A549 (cell line): ENCODE results near the gene WRNIP1. TPM values are rescaled to one million over a fixed set of nuclear protein-coding genes. Genes with fewer than 3 reads are reported as not detected.

Experiments
- ATAC-seq, 2 experiments: fragments of 200-7000 bp in 1 of 2; fragments of >200 bp in 1 of 2; cut with Nextera tagmentation in 1 of 2; cut with Tn5 transposase in 1 of 2; 3 replicates each; pipeline versions ENCODE4 v1.8.0 to v1.9.1; 2018 to 2020; ENCODE audit warnings: mild to moderate bottlenecking in 1 of 2, moderate library complexity in 1 of 2
- CTCF ChIA-PET: fragments of 300-600 bp; sonication (Branson Sonifier 250); formaldehyde crosslinking; extraction: SDS; loops from one replicate; lab custom pipeline; 2021; ENCODE audit warnings: antibody characterized with exemption, inconsistent platforms; lab: Yijun Ruan, JAX
- POLR2A ChIA-PET: fragments of 350-600 bp; formaldehyde crosslinking; extraction: SDS; loops from one replicate; lab custom pipeline; 2021; ENCODE audit warnings: antibody characterized with exemption, inconsistent platforms; lab: Yijun Ruan, JAX
- DNase-seq, 2 experiments: peaks; one replicate each; pipeline versions ENCODE4 v3.0.0 to v3.0.0-alpha.2; 2011 to 2016; ENCODE audit warnings: low read depth in 1 of 2, low spot score in 1 of 2
- FAIRE-seq: peaks from 2 replicates; lab custom pipeline; 2011; peaks lifted over from hg19 to GRCh38; lab: Jason Lieb, UNC
- H3K27ac ChIP-seq, 2 experiments: fragments of >200 bp; sonication (Bioruptor Twin); formaldehyde crosslinking; 3 replicates each; pipeline ENCODE4 v1.5.1; 2016 to 2017
- H3K4me1 ChIP-seq: fragments of >200 bp; sonication (Bioruptor Twin); formaldehyde crosslinking; 3 replicates; pipeline ENCODE4 v1.6.1; 2016
- H3K4me2 ChIP-seq: fragments of >200 bp; sonication (Bioruptor Twin); formaldehyde crosslinking; 3 replicates; pipeline ENCODE4 v1.6.1; 2016
- H3K4me3 ChIP-seq: fragments of >200 bp; sonication (Bioruptor Twin); formaldehyde crosslinking; 3 replicates; pipeline ENCODE4 v1.5.1; 2016
- H3K9me3 ChIP-seq: fragments of >200 bp; sonication (Bioruptor Twin); formaldehyde crosslinking; 3 replicates; pipeline ENCODE4 v1.6.1; 2016
- CEBPB ChIP-seq, 2 experiments: fragments of >200 bp in 1 of 2; sonication (Bioruptor Twin) in 1 of 2; formaldehyde crosslinking in 1 of 2; IDR thresholded peaks; 2 replicates each; pipeline ENCODE4 v1.6.1; 2012 to 2016
- CHD2 ChIP-seq: fragments of 150-350 bp; IDR thresholded peaks from 2 replicates; pipeline ENCODE4 v1.6.1; 2014; ENCODE audit warnings: low read length; ENCODE audit not compliant: partially characterized antibody
- CHD4 ChIP-seq: fragments of 200-600 bp; sonication (generic); IDR thresholded peaks from 2 replicates; pipeline ENCODE4 v1.6.1; 2016; ENCODE audit warnings: antibody characterized with exemption, mild to moderate bottlenecking, borderline replicate concordance
- EHMT2 ChIP-seq: fragments of 200-600 bp; sonication (generic); IDR thresholded peaks from 2 replicates; pipeline ENCODE4 v1.6.1; 2016; ENCODE audit warnings: antibody characterized with exemption, low read depth, mild to moderate bottlenecking, moderate library complexity
- FOSB ChIP-seq: fragments of 250-450 bp; sonication (Bioruptor Pico); IDR thresholded peaks from 2 replicates; pipeline ENCODE4 v1.5.0; 2020; ENCODE audit warnings: mild to moderate bottlenecking, moderate library complexity
- FOSL2 ChIP-seq, 2 experiments: fragments of 450-650 bp in 1 of 2; fragments of >200 bp in 1 of 2; sonication (Bioruptor Twin) in 1 of 2; formaldehyde crosslinking; IDR thresholded peaks; 2 replicates each; pipeline versions ENCODE4 v1.5.0 to v1.6.1; 2016 to 2020; ENCODE audit warnings: mild to moderate bottlenecking in 1 of 2, moderate library complexity in 1 of 2
- HDAC2 ChIP-seq: fragments of 200-600 bp; sonication (generic); IDR thresholded peaks from 2 replicates; pipeline ENCODE4 v1.6.1; 2016
- HOXA7 ChIP-seq: fragments of 250-450 bp; sonication (Bioruptor Pico); IDR thresholded peaks from 2 replicates; pipeline ENCODE4 v1.5.0; 2020; ENCODE audit warnings: mild to moderate bottlenecking, moderate library complexity
- HOXB5 ChIP-seq: fragments of 250-450 bp; sonication (Bioruptor Pico); IDR thresholded peaks from 2 replicates; pipeline ENCODE4 v1.5.0; 2020; ENCODE audit warnings: mild to moderate bottlenecking, moderate library complexity
- JUN ChIP-seq, 2 experiments: fragments of >200 bp; sonication (Bioruptor Twin); formaldehyde crosslinking; IDR thresholded peaks; 2 replicates in 1 of 2; 3 replicates in 1 of 2; pipeline ENCODE4 v1.6.1; 2016 to 2017
- JUNB ChIP-seq: fragments of >200 bp; sonication (Bioruptor Twin); formaldehyde crosslinking; IDR thresholded peaks from 2 replicates; pipeline ENCODE4 v1.6.1; 2016
- KDM1A ChIP-seq: fragments of 200-600 bp; sonication (generic); IDR thresholded peaks from 2 replicates; pipeline ENCODE4 v1.6.1; 2016; ENCODE audit warnings: low read depth, mild to moderate bottlenecking
- MAFK ChIP-seq: fragments of 450-650 bp; IDR thresholded peaks from 2 replicates; pipeline ENCODE4 v1.6.1; 2014; ENCODE audit not compliant: partially characterized antibody
- MYC ChIP-seq: IDR thresholded peaks from 2 replicates; pipeline ENCODE4 v1.6.1; 2012; ENCODE audit warnings: mild to moderate bottlenecking, inconsistent platforms, low read length, improper control_type of control experiment, borderline replicate concordance
- NPAS2 ChIP-seq: fragments of 250-450 bp; sonication (Bioruptor Pico); IDR thresholded peaks from 2 replicates; pipeline ENCODE4 v1.8.0; 2022; ENCODE audit warnings: mild to moderate bottlenecking, moderate library complexity, borderline replicate concordance
- NR3C1 ChIP-seq: fragments of >200 bp; sonication (Bioruptor Twin); formaldehyde crosslinking; IDR thresholded peaks from 3 replicates; pipeline ENCODE4 v1.6.1; 2017
- PHF8 ChIP-seq: fragments of 200-600 bp; sonication (generic); IDR thresholded peaks from 2 replicates; pipeline ENCODE4 v1.6.1; 2016; ENCODE audit warnings: low read depth, mild to moderate bottlenecking, antibody characterized with exemption, moderate library complexity, borderline replicate concordance
- POLR2A ChIP-seq: IDR thresholded peaks from 2 replicates; pipeline ENCODE4 v1.6.1; 2012; ENCODE audit warnings: mild to moderate bottlenecking, low read length
- RAD21 ChIP-seq, 2 experiments: fragments of >200 bp in 1 of 2; sonication (Bioruptor Twin) in 1 of 2; formaldehyde crosslinking in 1 of 2; IDR thresholded peaks in 1 of 2; conservative IDR thresholded peaks in 1 of 2; 2 replicates in 1 of 2; 3 replicates in 1 of 2; pipeline ENCODE4 v1.6.1; 2012 to 2018; ENCODE audit warnings: inconsistent platforms in 1 of 2
- RFX5 ChIP-seq: fragments of 450-650 bp; IDR thresholded peaks from 2 replicates; pipeline ENCODE4 v1.7.1; 2014; ENCODE audit warnings: antibody characterized with exemption, mild to moderate bottlenecking, moderate library complexity
- SREBF2 ChIP-seq: fragments of 450-650 bp; IDR thresholded peaks from 2 replicates; pipeline ENCODE4 v1.6.1; 2014; ENCODE audit warnings: mild to moderate bottlenecking, moderate library complexity
- TFCP2L1 ChIP-seq: fragments of 250-450 bp; sonication (Bioruptor Pico); IDR thresholded peaks from 2 replicates; pipeline ENCODE4 v1.5.0; 2021; ENCODE audit warnings: mild to moderate bottlenecking
- ZSCAN20 ChIP-seq: fragments of 250-450 bp; sonication (Bioruptor Pico); IDR thresholded peaks from 2 replicates; pipeline ENCODE4 v1.8.0; 2022; ENCODE audit warnings: mild to moderate bottlenecking, moderate library complexity
- WGBS: methylation state at CpG from one replicate; pipeline ENCODE4 v1.1.6; 2017; ENCODE audit errors: missing lambda C conversion rate; 5-methylcytosine and 5-hydroxymethylcytosine counted together
- polyA plus RNA-seq, 4 experiments: library from polyadenylated mRNA; depleted of rRNA in 3 of 4; stranded (reverse); fragments of >200 nt; fragmentation: RNase III in 1 of 4; extraction: RNeasy Plus Mini Kit Qiagen cat#74134 plus additional on column Dnase treatment in 1 of 4; gene quantifications; 2 replicates in 3 of 4; 3 replicates in 1 of 4; pipeline ENCODE4 v1.2.3, GENCODE V29; 2011 to 2017
- TF ChIP-seq, protein P1 (sequence below): fragments of 200-600 bp; sonication (generic); IDR thresholded peaks from 2 replicates; pipeline ENCODE4 v1.6.1; 2016; ENCODE audit warnings: antibody characterized with exemption, mild to moderate bottlenecking, moderate library complexity

Gene WRNIP1
- polyA plus RNA-seq, 2 of the 4 experiments (the other 2 are of a cell fraction), result 27.7 to 32.2 TPM

DNA sequence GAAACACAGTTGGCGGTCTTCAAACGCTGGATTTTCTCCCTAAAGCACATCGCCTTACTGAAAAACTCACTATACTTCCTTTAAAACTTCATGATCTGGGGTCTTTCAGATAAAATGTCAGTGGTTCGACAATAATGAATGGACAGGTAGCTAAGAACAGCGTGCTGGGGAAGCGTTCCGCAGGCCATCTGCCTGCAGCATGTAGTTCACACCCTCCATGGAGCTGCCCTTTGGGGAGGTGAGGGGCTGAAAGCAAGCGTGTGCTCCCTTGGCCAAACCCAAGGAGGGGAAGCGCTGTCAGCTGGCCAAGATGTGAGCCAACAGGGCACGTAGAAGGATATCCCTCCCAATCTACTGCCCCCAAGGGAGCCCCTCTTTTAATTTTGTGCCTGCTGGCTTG, 35.3 kb upstream of the WRNIP1 start:
- Histone ChIP-seq H3K4me2 (no peak overlapping the region), H3K4me3 (no peak overlapping the region), H3K4me1 (0 out of 3 replicates have a peak, but pooled peaks cover 4% of the 10 kb centered on the region), H3K27ac (no peak overlapping the region), H3K9me3 (no peaks in the 10 kb centered on the region)
- CTCF ChIA-PET, result no interaction called here
- ATAC-seq (no peak), FAIRE-seq (no peak), DNase-seq (no peak)
- WGBS, result 91% methylated on average over 10 of the region's 10 CpGs
- POLR2A ChIA-PET, result no interaction called here
- TF ChIP-seq CEBPB (IDR thresholded peaks at IDR 0.05) (no peak), RAD21 (conservative IDR thresholded peaks at IDR 0.05 in 1 of 2, IDR thresholded peaks at IDR 0.05 in 1 of 2) (no peak), NPAS2 (no peak), HOXB5 (CRISPR knock-in tag) (no peak), JUN (IDR thresholded peaks at IDR 0.05) (no peak), SREBF2 (no peak), HDAC2 (no peak), CHD4 (no peak), TFCP2L1 (CRISPR knock-in tag) (no peak), POLR2A (no peak), ZSCAN20 (CRISPR knock-in tag) (no peak), NR3C1 (no peak), MYC (no peak), JUNB (no peak), KDM1A (no peak), EHMT2 (no peak), CHD2 (no peak)
- TF ChIP-seq, protein P1, sequence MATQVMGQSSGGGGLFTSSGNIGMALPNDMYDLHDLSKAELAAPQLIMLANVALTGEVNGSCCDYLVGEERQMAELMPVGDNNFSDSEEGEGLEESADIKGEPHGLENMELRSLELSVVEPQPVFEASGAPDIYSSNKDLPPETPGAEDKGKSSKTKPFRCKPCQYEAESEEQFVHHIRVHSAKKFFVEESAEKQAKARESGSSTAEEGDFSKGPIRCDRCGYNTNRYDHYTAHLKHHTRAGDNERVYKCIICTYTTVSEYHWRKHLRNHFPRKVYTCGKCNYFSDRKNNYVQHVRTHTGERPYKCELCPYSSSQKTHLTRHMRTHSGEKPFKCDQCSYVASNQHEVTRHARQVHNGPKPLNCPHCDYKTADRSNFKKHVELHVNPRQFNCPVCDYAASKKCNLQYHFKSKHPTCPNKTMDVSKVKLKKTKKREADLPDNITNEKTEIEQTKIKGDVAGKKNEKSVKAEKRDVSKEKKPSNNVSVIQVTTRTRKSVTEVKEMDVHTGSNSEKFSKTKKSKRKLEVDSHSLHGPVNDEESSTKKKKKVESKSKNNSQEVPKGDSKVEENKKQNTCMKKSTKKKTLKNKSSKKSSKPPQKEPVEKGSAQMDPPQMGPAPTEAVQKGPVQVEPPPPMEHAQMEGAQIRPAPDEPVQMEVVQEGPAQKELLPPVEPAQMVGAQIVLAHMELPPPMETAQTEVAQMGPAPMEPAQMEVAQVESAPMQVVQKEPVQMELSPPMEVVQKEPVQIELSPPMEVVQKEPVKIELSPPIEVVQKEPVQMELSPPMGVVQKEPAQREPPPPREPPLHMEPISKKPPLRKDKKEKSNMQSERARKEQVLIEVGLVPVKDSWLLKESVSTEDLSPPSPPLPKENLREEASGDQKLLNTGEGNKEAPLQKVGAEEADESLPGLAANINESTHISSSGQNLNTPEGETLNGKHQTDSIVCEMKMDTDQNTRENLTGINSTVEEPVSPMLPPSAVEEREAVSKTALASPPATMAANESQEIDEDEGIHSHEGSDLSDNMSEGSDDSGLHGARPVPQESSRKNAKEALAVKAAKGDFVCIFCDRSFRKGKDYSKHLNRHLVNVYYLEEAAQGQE, result no peak

DNA sequence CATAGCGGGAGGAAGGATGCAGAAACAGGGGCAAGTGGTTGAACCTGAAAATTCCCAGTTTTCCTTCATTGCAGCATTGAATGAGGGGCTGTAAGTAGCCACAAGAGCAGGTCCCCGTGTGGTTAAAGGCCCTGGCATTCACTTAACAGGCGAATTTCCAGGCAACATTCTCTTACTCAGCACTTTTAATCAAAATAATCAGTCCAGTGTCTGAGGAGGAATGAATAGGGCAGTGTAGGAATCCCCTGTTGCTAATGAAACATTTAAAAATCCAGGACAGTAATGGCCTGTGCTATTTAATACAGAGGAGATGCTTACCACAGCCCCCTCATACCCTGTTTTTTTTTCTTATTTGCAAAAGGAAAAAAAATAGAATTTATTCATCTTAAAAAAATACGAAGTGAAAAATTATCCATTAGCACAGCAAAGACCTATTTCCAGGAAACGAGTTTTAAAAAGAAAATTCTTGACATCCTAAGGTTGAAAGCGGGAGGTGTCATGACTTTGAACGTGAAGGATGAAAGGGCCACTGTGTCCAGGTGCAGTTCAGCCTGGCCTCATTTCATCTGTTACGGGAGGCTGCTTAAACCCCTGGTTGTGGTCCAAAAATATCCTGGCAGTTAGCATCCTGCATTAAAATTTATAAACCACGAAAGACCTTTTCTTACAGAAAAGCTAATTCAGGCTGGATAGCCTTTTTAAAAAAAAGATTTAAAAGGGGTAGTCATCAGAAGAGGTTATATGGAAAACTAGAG, 34.7 kb upstream of the WRNIP1 start:
- CTCF ChIA-PET, result no interaction called here
- WGBS, result 67% methylated on average over 9 of the region's 9 CpGs
- no peak overlapping the region for H3K4me3 ChIP-seq
- DNase-seq, result no peak
- no peak for ATAC-seq
- no peak for FAIRE-seq
- H3K27ac ChIP-seq, result no peak overlapping the region
- POLR2A ChIA-PET, result no interaction called here
- 0 out of 3 replicates have a peak, but pooled peaks cover 4% of the 10 kb centered on the region for H3K4me1 ChIP-seq
- H3K4me2 ChIP-seq, result no peak overlapping the region
- TF ChIP-seq PHF8 (no peak), MAFK (peak; percentile 56), HOXA7 (CRISPR knock-in tag) (no peak), POLR2A (no peak), FOSL2 (IDR thresholded peaks at IDR 0.05) (no peak), FOSL2 (CRISPR knock-in tag; IDR thresholded peaks at IDR 0.05) (no peak), FOSB (CRISPR knock-in tag) (no peak), RFX5 (no peak)
- TF ChIP-seq, all 56 proteins: peak for 1
- no peaks in the 10 kb centered on the region for H3K9me3 ChIP-seq
